Measurements from ENCODE around the gene LRRK1.

The LRRK1 gene

DNA sequence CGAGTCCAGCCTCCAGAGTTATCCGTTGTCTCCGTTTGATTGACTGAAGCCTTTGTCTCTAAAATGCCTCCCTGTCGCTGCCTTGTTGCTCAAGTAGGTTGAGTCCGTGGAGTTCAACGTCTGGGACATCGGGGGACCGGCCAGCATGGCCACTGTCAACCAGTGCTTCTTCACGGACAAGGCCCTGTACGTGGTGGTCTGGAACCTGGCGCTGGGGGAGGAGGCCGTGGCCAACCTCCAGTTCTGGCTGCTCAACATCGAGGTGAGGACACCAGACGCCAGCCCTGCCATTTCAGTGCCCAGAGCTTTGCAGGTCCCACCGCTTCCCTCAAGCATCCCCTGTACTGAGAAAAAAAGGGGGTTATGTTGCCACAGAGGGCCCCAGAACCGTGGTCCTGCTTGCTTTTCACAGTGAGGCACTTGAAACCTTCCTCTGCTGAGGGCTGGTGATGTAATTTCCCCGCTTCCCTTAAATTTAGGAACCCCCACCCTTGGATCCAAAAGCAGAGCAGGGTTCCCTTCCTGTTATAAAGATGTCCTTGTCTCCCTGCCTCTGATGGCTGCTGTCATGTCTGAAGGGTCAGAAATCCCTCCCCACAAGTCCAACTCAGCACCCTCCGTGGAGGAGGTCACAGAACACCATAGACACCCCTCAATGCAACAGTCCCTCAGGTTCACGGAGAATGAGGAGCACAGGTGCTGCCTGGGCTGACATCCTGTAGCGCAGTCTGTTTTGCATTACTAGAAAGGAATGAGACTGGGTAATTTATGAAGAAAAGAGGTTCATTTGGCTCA is 105.7 kb downstream of the LRRK1 start:
- no peak for DNase-seq (ENCODE audit: low read depth)

DNA sequence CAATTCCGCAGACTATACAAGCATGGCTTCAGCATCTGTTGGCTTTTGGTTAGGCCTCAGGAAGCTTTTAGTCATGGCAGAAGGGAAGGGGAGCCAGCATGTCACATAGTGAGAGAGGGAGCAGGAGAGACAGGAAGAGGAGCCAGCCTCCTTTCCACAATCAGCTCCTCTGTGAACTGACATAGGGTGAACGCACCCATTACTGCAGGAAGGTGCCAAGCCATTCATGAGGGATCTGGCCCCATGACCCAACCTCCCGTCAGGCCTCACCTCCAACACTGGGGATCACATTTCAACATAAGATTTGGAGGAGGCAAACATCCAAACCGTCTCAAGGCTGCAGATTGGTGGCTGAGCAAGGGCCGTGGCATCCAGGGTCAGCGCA is 106.3 kb downstream of the LRRK1 start:
- no peak for DNase-seq (ENCODE audit: low read depth)

- no peak for DNase-seq (ENCODE audit: low read depth)
These were observed 106.9 kb downstream of the LRRK1 start for GRCh38 chr15:101025896-101026631.

DNA sequence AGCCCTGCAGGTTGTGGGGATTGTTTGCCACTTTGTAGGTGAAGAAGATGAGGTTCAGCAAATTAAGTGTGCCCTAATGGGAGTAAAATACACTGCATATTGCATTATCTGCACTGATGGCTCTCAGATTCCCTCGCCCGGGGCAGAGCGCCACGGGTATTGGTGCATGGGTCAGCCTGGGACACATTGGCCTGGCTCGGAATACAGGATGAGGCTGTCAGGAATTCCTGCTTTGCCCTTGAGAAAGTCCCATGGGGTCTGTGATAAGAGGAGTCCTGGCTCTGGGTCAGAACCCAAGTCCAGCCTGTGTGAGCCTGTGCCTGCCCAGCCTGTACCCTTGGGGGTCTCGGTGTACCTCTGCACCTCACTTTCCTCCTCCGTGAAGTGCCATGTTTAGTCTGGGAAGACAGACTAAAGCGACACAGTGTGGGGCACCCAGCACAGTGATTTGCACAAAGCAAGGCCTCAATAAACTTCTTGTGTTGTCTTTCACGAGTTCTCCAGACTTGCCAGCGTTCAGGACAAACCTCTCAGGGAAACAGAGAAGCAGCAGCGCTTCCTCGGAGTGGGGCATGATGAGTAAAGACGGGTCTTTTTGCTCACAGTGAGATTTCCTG is 107.6 kb downstream of the LRRK1 start:
- no peak for DNase-seq (ENCODE audit: low read depth)

GRCh38 chr15:101027273-101027901 is 108.2 kb downstream of the LRRK1 start:
- no peak for DNase-seq (ENCODE audit: low read depth)

DNA sequence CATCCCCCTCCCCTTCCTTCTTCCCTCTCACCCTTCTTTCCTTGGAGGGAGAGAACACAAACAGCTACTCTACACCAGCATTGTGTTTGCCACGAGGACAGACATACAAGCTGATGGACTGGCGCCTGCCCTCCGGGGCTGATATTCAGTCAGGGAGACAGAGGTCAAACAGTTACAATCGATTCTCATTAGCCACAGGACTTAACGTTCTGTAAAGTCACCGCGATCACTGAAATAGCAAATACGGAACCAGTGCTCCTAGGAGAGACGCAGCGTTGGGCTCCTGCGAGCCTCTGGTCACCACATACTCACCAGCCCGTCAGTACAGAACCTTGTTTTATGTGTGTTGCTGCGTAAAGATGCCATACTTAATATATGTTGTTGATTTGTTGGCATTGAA is 108.8 kb downstream of the LRRK1 start:
- DNase-seq (ENCODE audit: low read depth), result no peak

GRCh38 chr15:101028321-101028720 is 109.2 kb downstream of the LRRK1 start:
- no peak for DNase-seq (ENCODE audit: low read depth)

- no peak for DNase-seq (ENCODE audit: low read depth)
These were observed 109.7 kb downstream of the LRRK1 start for GRCh38 chr15:101028772-101029438.

GRCh38 chr15:101029971-101030661 is 111.0 kb downstream of the LRRK1 start:
- DNase-seq (ENCODE audit: low read depth), result no peak

GRCh38 chr15:101031213-101031612 is 112.1 kb downstream of the LRRK1 start:
- no peak for DNase-seq (ENCODE audit: low read depth)

GRCh38 chr15:101033801-101034200 is 114.6 kb downstream of the LRRK1 start:
- no peak for DNase-seq (ENCODE audit: low read depth)

- no peak for DNase-seq (ENCODE audit: low read depth)
These were observed 116.5 kb downstream of the LRRK1 start for GRCh38 chr15:101035611-101036010.

GRCh38 chr15:101036189-101036588 is 117.0 kb downstream of the LRRK1 start:
- no peak for DNase-seq (ENCODE audit: low read depth)

DNA sequence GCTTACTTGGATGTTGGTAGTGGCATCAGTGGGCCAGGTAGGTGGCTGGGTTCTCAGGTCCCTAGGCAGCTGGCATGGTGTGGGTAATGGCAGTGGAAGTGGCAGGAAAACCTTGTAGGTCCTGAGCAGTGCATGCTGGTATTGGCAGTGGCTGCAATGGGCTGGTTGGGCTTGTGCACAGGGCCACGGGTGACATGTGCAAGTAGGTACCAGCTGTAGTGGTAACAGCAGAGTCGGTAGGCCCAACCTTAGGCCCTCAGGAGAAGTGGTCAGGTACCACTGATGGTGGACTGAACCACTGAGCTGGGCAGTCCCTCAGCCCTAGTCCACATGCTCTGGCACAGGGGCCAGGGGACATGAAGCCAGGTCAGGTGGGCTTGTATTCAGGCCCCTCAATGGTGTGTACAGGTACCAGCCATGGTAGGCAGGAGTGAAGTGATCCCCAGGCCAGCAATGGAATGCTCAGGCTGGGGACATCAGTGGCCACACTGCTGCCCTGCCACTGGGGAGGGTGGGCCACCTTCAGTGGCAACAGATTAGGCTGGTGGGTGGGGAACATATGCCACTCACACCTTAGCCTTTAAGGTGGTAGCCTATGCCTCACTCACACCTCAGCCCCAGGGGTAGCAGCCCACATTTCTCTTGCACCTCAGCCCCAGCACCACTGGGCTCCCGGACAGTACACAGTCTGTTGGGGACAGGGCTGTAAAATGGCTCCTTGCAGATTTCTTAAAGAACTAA is 118.1 kb downstream of the LRRK1 start:
- DNase-seq (ENCODE audit: low read depth), result no peak

- no peak for DNase-seq (ENCODE audit: low read depth)
These were observed 119.3 kb downstream of the LRRK1 start for GRCh38 chr15:101038327-101039003.

- no peak for DNase-seq (ENCODE audit: low read depth)
These were observed 120.3 kb downstream of the LRRK1 start for GRCh38 chr15:101039461-101039860.

- DNase-seq (ENCODE audit: low read depth), result no peak
These were observed 123.2 kb downstream of the LRRK1 start for GRCh38 chr15:101042320-101042719.

DNA sequence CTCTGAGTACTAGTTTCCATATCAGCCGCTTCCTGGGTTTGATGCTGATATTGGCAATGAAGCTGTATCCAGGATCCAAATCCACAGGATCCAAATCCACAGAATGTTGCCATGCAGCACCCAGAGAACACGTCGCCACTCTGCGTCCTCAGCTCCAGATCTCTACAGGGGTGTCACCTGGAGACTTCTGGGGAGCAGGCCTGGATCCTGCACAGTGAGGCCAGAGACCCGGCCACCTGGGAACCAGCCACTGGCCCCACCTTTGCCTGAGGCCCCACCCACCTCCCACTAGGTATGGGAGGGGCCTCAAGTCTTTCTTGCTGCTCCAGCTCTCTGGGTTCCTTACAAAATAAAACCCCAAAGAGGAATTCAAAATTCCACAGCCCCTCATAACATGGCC is 123.9 kb downstream of the LRRK1 start:
- no peak for DNase-seq (ENCODE audit: low read depth)

DNA sequence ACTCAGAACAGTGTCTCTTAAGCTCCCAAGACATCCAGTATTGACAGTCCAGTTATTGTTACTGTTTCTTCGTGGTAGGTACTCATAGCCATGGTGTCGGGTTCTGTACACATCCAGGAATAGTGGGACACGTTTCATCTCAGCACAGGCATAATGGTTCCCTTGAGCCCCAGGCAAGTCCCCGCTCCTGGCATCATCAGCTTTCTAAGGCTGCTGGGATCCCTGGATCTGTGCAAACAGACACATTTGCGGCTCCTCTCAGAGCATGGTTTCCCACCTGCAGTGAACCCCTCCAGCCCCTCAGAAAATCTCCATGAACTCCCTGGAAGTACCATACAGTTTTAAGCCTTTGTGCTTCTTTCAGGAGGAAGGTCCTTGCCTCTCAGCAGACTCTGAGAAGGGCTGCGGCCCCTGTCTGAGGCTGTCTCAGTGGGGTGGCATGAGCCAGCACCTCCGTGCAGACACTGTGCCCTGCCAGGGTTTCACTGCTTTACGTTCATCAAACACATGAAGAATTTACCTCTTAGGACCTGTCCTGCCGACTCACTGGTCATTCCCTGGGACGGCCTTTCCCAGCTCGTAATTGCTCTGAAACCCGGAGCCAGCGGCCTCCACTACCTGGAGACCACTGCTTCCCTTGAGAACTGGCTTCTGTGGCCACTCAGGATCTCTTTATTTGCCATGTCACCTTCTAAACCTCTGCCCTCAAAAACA is 124.9 kb downstream of the LRRK1 start:
- no peak for DNase-seq (ENCODE audit: low read depth)

Data from stimulated activated CD4-positive, alpha-beta T cell treated with anti-CD3 and anti-CD28 coated beads, Interleukin-2, amount 100 ng/mL, for 4 hours (primary cell).